ENCODE measurements around the gene PHTF1.

The PHTF1 gene

DNA sequence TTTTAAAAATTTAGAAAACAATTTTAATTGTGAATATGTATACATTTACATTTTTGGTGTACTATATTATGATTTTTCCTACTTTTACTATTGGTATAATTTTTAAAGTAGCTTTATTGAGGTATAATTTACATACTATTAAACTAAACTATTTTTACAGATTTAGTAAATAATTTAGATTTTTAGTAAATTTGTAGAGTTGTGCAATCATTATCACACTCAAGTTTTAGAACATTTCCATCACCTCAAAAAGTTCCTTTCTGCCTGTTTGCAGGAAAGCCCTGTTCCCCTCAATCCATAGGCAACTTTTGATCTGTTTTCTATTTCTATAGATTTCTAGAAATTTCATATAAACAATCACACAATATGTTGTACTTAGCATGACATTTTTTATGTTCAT is 8.2 kb downstream of the PHTF1 start:
- Histone ChIP-seq H3K36me3 (ENCODE audit: low read depth) (peaks cover 30% of the 10 kb centered on the region), H3K27ac (ENCODE audit: poor library complexity, severe bottlenecking) (no peak overlapping the region), H3K9me3 (ENCODE audit: severe bottlenecking) (no peaks in the 10 kb centered on the region), H3K4me1 (ENCODE audit: insufficient read depth, poor library complexity, severe bottlenecking) (no peaks in the 10 kb centered on the region), H3K4me3 (ENCODE audit: severe bottlenecking) (no peak overlapping the region), H3K27me3 (ENCODE audit: insufficient read depth, poor library complexity, severe bottlenecking) (no peaks in the 10 kb centered on the region)
- TF ChIP-seq, protein P1, sequence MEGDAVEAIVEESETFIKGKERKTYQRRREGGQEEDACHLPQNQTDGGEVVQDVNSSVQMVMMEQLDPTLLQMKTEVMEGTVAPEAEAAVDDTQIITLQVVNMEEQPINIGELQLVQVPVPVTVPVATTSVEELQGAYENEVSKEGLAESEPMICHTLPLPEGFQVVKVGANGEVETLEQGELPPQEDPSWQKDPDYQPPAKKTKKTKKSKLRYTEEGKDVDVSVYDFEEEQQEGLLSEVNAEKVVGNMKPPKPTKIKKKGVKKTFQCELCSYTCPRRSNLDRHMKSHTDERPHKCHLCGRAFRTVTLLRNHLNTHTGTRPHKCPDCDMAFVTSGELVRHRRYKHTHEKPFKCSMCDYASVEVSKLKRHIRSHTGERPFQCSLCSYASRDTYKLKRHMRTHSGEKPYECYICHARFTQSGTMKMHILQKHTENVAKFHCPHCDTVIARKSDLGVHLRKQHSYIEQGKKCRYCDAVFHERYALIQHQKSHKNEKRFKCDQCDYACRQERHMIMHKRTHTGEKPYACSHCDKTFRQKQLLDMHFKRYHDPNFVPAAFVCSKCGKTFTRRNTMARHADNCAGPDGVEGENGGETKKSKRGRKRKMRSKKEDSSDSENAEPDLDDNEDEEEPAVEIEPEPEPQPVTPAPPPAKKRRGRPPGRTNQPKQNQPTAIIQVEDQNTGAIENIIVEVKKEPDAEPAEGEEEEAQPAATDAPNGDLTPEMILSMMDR (IDR thresholded peaks at IDR 0.05; ENCODE audit: poor library complexity, severe bottlenecking) = no peak
- no peak for DNase-seq (ENCODE audit: low spot score)
- no peak for ATAC-seq (ENCODE audit: low read depth)

DNA sequence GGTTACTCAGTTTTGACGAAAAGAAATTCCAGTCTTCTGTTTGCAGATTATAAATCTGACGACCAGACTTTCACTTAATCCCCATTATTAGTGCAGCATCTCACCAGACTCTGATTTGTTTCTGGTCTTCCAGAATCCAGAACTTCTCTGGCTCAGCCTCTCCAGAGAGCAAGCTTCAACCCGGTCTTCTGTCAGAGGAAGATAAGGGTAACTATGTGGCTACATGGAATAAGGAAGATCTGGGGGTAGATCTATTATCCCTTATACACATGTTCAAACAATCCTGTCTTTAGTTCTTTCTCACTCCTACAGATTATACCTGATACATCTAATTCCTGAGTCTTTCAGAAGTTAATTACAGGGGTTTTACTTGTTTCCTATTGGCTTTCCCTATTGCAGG is 9.9 kb downstream of the PHTF1 start:
- peaks cover 19% of the 10 kb centered on the region for H3K36me3 ChIP-seq (ENCODE audit: low read depth)
- H3K4me3 ChIP-seq (ENCODE audit: severe bottlenecking) = no peak overlapping the region
- TF ChIP-seq, protein P1 (IDR thresholded peaks at IDR 0.05; ENCODE audit: poor library complexity, severe bottlenecking) = no peak
- no peak for DNase-seq (ENCODE audit: low spot score)
- H3K9me3 ChIP-seq (ENCODE audit: severe bottlenecking) = no peaks in the 10 kb centered on the region
- no peak overlapping the region for H3K27ac ChIP-seq (ENCODE audit: poor library complexity, severe bottlenecking)
- H3K4me1 ChIP-seq (ENCODE audit: insufficient read depth, poor library complexity, severe bottlenecking) = no peaks in the 10 kb centered on the region
- ATAC-seq (ENCODE audit: low read depth) = no peak
- H3K27me3 ChIP-seq (ENCODE audit: insufficient read depth, poor library complexity, severe bottlenecking) = no peaks in the 10 kb centered on the region

DNA sequence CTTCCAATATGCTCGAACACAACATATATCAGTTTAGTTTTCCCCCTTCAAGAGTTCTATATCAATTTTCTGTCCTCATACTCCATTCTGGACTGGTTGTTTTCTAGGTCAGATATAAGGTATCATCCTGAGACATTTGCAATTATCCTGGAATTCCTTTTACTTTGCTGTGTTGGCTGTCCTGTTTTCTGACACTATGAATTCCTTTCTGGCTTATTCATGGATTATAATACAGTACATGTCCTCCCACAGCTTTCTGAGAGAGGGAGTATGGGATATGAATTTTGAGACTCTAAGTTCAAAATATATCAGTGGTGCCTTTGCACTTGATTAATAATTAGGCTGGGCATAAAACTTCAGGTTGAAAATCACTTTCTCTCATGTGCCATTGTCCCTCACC is 11.9 kb downstream of the PHTF1 start:
- Histone ChIP-seq H3K27ac (ENCODE audit: poor library complexity, severe bottlenecking) (no peak overlapping the region), H3K4me1 (ENCODE audit: insufficient read depth, poor library complexity, severe bottlenecking) (no peaks in the 10 kb centered on the region), H3K27me3 (ENCODE audit: insufficient read depth, poor library complexity, severe bottlenecking) (no peaks in the 10 kb centered on the region), H3K36me3 (ENCODE audit: low read depth) (peaks cover 17% of the 10 kb centered on the region), H3K4me3 (ENCODE audit: severe bottlenecking) (no peak overlapping the region), H3K9me3 (ENCODE audit: severe bottlenecking) (no peaks in the 10 kb centered on the region)
- TF ChIP-seq, protein P1 (IDR thresholded peaks at IDR 0.05; ENCODE audit: poor library complexity, severe bottlenecking) = no peak
- ATAC-seq (ENCODE audit: low read depth) (peak; percentile 63; the same call in 2 of the 3 replicates), DNase-seq (ENCODE audit: low spot score) (no peak)

DNA sequence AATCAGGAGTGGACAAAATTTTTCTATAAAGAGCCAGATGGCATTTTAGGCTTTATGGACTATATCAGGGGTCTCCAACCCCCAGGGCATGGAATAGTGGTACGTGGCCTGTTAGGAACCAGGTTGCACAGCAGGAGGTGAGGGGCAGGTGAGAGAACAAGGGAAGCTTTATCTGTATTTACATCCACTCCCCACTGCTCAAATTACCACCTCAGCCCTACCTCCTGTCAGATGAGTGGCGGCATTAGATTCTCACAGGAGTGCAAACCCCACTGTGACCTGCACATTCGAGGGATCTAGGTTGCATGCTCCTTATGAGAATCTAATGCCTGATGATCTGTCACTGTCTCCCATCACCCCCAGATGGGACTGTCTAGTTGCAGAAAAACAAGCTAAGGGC is 13.9 kb downstream of the PHTF1 start:
- no peaks in the 10 kb centered on the region for H3K27me3 ChIP-seq (ENCODE audit: insufficient read depth, poor library complexity, severe bottlenecking)
- ATAC-seq (ENCODE audit: low read depth) = no peak
- no peaks in the 10 kb centered on the region for H3K9me3 ChIP-seq (ENCODE audit: severe bottlenecking)
- TF ChIP-seq, protein P1 (IDR thresholded peaks at IDR 0.05; ENCODE audit: poor library complexity, severe bottlenecking) = no peak
- H3K4me3 ChIP-seq (ENCODE audit: severe bottlenecking) = no peak overlapping the region
- peaks cover 12% of the 10 kb centered on the region for H3K36me3 ChIP-seq (ENCODE audit: low read depth)
- no peaks in the 10 kb centered on the region for H3K4me1 ChIP-seq (ENCODE audit: insufficient read depth, poor library complexity, severe bottlenecking)
- DNase-seq (ENCODE audit: low spot score) = no peak
- no peak overlapping the region for H3K27ac ChIP-seq (ENCODE audit: poor library complexity, severe bottlenecking)

DNA sequence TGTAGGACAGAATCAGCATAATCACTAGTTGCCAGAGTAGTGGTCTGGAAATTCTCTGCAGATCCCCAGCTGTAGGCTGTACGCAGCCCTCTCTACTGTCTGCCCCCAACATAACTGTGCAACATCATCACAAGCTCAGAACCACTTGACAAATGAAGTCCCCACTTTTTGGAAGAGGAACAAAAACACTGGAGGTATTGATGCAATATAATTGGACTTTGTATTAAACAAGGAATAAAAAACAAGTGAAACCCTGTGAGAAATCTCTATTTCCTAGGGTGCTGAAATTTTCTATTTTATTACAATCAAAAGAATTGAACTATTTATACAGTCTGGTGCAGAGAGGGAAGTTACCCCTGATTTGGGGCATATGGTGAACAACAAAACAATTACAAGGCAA is 15.2 kb downstream of the PHTF1 start:
- TF ChIP-seq, protein P1 (IDR thresholded peaks at IDR 0.05; ENCODE audit: poor library complexity, severe bottlenecking) = no peak
- Histone ChIP-seq H3K4me3 (ENCODE audit: severe bottlenecking) (no peak overlapping the region), H3K27me3 (ENCODE audit: insufficient read depth, poor library complexity, severe bottlenecking) (no peaks in the 10 kb centered on the region), H3K9me3 (ENCODE audit: severe bottlenecking) (no peaks in the 10 kb centered on the region), H3K27ac (ENCODE audit: poor library complexity, severe bottlenecking) (no peak overlapping the region), H3K4me1 (ENCODE audit: insufficient read depth, poor library complexity, severe bottlenecking) (no peaks in the 10 kb centered on the region), H3K36me3 (ENCODE audit: low read depth) (peaks cover 9% of the 10 kb centered on the region)
- ATAC-seq (ENCODE audit: low read depth) (no peak), DNase-seq (ENCODE audit: low spot score) (no peak)
